LoVo (cell line): ENCODE measurements around the gene ASPRV1.
"Not testable (repeated sequence)": the region's sequence is repeated elsewhere in the genome, so short reads cannot be mapped to it uniquely, and the experiment has no call there.

Experiments used
- DNase-seq: peaks from one replicate; pipeline ENCODE4 v3.0.0-alpha.2; 2016; ENCODE audit warnings: low spot score

ASPRV1 gene

DNA sequence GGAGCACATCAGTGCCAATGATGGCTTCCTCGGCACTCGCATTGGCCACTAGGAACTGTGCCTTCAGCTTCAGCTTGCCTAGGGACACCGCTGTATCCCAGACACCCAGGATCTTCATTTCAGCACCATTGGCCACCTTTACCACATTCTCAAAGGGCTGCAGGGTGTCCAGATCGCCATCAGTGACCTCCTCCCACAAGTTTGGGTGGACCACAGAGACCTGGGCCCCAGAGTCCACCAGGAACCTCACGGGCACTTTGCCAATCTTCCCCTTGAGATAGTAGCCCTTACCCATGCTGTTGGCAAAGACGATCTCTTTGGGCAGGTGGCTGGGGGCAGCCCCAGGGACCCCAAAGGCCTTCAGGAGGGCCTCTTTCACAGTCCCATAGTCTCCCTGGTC lies 610 bp downstream of the ASPRV1 start:
- DNase-seq = no peak

DNA sequence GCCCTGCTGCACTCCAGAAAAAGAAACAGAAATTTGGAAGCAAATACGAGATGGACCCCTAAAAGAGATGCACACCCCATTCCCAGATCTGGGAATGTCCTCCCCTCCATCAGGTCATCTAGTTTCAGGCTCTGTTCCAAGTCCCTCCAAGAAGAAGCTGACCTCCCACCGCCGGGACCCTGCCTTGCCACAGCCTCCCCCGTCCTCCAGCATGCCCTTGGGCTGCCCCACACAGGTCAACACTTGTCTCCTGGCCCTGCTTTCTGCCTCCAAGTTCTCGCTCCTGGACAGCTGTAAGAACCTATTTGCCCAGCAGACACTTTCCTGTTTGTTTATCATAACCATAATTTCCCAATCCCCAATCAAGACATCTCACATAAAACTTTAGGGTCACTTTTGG lies 2.0 kb downstream of the ASPRV1 start:
- DNase-seq = no peak

GRCh38 chr2:69958480-69958879 lies 3.0 kb downstream of the ASPRV1 start:
- DNase-seq = no peak

GRCh38 chr2:69957965-69958364 lies 3.5 kb downstream of the ASPRV1 start:
- no peak for DNase-seq

DNA sequence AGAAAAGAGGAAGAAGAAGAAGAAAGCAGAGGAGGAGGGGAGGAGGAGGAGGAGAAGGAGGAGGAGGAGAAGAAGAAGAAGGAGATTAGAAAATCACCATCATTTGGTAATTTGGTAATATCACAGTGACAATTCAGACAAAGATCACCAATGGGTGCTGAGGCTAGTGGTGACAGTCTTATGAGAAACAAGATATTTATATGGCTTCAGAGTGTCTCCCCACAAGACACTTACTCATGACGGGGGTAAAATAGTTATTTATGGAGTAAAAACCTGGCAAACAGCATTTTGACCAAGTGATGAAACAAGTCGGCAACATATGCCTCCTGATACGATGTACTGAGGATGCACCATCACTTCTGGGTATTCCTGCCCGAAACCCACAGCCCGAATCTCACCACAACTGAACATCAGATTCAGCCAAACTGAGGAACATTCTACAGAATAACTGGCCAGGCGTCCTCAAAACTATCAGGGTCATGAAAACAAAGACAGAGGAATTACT lies 4.9 kb downstream of the ASPRV1 start:
- DNase-seq = no peak

DNA sequence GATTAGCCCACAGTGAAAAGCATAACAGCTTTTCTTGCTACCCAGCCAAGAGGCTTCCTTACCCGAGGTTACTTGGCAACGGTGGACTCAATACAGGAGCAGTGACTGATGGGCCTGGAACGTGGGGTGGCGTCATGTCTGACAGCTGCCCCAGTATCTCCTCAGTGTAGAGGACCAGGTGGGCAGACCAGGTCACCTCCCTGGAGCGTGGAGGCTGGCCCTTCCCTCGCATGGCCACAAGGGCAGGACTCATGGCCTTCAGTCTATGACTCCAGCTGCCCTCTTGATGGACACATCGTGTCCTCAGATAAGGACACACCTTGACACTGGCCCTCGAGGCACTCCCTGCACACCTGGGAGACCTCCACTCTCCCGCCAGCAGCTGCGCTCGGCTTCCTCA lies 6.4 kb downstream of the ASPRV1 start:
- DNase-seq = no peak

DNA sequence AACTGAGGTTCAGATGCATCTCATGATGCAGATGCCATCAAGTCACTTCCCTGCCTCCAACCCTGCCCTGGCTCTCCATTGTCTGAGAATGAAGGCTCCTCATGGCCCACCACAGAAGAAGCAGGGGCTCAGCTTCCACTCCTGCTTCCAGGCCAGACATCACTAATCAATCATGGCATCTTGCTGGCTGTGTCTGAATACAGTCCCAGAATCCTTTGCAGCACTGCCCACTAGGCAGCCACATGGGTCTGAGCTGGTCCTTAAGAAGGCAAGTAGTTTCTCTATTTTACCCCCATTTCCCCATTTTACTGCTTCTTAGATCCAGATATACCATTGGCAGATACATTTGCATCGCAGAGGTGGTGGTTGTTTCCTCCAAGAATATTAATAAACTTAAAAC lies 7.3 kb downstream of the ASPRV1 start:
- no peak for DNase-seq

GRCh38 chr2:69952336-69953115 lies 8.9 kb downstream of the ASPRV1 start:
- DNase-seq = no peak

- DNase-seq = not testable (repeated sequence)
These were observed 10.8 kb downstream of the ASPRV1 start for GRCh38 chr2:69950671-69951070.

DNA sequence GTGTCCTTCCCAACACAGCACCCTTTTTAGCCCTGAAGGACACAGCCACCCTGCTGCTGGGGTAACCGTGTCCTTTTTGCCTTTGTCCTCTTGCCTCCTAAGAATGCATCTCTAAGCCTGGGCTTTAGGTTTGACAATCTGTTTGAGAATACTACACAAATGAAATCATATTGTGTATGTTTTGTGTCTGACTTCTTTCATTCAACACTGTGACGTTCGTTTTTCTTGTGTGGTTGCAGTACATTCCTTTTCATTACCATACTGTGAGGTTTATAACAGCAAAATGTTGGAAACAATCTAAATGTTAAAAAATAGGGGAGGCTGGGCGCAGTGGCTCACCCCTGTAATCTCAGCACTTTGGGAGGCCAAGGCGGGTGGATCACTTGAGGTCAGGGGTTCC lies 11.2 kb downstream of the ASPRV1 start:
- DNase-seq = no peak

DNA sequence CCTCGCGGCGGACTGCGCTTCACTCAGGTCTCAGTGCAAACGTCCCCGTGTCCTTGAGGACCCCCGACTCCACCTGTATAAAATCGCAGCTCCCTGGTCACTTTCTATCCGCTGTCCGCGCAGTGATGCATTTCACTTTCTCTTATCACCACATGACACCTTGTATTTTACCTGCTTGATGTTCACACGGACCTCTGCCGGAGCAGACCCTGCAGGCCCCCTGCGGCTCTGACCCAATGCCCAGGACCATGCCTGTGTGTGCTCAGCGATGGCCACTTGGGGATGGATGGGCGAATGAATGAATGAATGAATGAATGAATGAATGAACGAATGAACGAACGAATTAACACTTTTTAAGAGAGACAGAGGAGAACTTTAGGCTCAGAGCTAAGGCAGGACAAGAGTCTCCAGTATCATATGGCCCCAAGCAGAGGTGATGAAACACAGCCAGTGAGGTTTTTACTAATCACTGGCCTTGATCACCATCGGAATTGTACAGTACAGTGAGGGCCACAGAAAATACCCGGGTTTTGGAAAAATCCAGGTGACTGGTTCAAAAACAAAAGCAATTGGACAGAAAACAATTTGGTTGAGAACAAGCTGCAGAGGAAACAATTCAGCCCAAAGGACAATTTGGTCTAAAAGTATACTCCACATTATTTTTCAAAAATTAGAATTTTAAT lies 12.3 kb downstream of the ASPRV1 start:
- no peak for DNase-seq

- DNase-seq = no peak
These were observed 13.1 kb downstream of the ASPRV1 start for GRCh38 chr2:69948032-69948962.

DNA sequence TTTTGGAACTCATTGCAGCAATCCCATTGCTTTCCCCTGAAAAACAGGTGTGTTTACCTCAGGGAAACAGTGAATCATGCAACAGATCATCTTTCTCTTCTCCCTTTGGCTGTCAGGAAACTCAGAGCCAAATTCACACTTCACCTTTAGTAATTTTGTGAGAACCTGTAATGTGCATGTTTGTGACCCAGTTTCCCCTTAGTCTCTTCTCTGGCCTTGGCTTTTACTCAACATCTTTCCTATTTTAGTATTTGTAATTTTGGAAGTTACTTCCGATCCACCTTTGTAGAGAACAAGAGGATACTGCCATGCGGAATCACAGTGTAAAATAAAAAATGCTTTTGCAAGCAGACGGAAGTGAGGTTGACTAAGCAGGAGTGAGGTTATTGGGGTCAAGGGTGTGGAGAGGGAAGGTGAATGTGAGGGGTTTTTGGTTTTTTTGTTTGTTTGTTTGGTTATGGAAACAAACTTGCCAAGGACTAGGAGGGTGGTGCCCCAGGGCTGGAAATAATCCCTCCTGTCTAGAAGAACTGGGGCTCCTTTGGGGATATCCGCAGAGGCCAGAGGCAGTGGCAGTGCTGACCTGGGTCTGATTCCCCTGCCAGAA lies 14.0 kb downstream of the ASPRV1 start:
- DNase-seq = no peak

DNA sequence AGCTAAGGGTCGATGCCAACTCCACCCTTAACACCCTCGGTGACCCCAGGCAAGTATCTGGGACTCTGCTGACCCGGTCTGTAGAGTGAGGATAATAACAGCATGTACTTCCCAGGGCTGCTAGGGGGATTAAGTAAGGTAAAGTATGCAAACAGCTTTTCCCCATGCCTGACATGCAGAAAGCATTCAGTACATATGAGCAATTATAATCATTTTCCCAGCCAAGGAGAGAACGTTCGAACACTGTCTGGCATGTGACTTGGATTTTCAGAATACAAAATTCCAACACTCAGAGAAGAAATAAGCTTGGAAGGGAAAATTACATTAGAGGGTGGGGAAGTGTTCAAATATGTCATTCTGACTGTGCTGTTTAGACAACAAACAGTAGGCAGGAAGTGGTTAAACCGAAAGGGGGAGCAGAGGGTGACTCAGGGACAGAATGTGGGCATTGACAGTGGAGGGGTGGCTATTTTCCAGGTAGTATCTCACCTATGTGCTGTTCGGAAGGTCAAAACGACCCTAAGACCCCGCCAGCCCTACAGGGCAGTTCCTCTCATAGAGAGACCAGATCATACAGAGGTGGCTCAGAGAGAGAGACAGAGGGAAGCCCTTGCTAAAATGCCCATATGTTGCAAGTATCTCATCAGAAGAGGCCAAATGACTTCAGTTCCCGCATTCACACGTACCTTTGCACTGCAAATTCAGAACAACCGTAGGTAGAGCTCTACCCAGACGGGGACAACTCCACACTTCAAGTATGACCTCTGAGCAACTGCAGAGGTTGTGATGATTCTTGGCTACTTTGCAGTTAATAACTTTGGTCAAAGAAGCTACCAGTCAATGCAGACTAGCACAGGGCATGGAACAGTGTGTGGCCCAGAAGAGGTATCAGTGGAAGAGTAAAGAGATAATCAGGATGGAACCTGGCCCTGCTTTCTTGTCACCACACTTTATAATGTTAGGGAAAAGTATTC lies 14.8 kb downstream of the ASPRV1 start:
- peak; percentile 35 for DNase-seq

DNA sequence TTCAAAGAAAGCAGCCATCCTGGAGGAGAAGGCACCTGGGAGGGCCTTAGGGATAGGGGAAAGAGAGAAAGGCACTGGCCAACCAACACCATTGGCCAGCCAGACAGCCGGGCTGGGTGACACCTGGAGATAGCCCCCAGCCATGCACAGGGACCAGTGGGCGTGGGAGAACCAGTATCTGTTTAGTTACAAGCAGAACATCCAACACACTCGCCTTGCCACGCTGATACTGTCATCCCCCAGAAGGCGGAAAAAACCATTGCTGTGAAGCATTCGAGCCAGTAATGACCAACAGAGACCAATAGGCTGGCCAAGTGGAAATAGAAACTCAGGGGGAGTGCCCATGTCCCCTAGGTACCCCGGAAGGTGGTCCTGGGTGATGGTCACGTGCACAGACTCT lies 15.5 kb downstream of the ASPRV1 start:
- no peak for DNase-seq

DNA sequence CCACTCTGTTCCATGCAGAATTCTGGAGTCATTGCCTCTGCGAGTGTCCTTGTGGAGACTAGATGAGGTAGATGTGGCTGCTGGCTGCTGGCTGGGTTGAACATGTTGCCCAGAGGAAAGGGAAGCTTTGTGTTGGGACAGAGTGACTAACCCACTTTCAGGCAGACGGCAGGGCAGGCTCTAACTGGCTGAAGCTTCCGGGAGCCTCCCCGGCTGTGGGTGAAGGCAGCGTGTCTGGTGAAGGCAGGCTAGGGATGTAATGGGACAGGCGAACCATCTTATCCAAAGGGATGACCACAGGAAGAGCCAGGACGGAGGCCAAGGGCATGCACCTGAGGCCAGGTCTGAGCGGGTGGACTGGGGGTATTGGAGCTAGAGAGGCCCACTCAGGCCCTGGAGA lies 16.0 kb downstream of the ASPRV1 start:
- no peak for DNase-seq

DNA sequence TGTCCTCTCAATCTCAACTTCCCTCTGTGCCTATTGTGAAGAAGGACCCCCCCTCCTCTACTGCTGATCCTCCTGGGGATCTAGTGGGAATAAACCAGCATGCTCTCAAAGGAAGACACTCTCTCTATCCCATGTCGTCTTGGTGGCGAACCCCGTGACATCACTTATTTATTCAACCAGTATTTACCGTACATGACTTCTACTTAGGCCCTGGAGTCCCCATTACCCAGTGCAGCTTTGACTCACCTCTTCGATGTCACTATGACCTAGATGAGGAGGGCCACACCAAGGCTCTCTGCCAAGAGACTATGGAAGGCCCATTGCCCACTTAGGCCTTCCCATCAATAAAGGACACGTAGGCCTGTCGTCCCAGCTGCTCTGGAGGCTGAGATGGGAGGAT lies 16.7 kb downstream of the ASPRV1 start:
- DNase-seq = no peak

DNA sequence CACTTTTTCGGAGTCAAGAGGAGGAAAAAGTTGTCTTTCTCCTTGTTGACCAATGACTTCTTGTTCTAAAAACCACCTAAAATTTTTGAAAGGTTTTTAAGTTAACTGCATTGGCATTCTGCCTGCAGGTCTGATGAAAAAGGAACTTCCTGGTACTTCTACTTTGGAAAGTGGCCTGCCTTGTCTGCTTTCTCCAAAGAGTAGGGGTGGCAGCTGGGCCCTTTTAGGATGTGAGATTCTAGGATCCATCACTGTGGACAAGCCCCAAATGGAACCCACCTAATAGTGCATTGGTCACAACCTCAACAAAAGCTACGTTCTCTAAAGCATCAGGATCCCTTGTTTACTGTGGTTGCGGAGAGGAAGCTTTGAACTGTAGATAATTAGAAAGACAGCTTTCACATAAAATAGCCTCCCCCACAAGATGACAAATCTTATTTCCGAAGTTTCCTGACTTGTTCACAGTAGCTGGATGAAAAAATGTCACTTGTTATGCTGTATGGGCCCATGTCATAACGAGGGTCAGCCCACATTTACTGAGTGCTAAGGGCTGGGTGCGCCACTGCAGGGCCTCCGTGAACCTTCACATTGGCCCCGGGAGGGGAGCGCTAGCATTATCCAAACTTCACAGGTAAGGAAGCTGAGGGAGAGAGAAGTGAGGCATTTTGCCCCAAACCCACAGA lies 17.4 kb downstream of the ASPRV1 start:
- DNase-seq = no peak

DNA sequence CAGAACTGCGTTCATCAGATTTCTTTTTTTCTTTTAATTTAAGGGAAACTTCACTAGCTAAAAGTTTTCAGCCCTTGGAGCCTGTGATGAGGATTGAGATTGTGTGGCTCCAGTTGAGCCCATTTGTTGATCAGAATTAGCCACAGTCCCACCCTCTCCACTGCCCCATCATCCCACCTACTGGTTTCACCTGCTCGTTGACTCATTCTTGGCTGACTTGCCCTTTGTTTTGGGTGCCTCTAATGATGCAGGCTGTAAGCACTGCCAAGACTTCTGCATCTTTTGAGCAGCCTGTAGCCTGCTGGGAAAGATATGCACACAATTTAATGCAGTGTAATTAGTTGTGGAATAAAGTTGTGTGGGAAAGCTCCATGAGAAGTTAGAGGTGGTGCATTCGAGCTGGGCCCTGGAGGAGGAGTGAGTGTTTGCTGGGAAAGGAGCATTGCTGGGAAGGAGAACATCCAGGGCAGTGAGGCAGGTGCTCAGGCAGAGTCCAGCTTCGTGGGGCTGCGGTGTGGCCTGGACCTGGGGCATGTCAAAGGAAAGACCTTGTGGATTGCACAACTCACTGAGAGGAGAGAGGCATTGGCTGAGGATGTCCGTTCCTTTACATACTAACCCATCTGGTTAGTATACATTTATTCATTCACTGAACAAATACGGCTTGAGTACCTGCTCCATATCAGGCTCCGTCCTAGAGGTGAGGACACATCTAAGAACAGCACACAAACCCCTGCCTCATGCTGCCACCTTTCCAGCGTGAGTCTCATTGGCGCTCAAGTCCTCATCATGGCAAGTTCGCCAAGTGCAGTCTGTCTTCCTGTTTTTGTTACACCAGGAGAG lies 18.2 kb downstream of the ASPRV1 start:
- DNase-seq = no peak
